Frontal cortex (tissue), 4 donors: ENCODE data around the gene TK1. TPM values are rescaled to one million over a fixed set of nuclear protein-coding genes. Genes with fewer than 3 reads are reported as not detected.
"Not testable (repeated sequence)": the region's sequence is repeated elsewhere in the genome, so short reads cannot be mapped to it uniquely, and the experiment has no call there.

Source experiments
- DNase-seq, 2 donors: peaks; one replicate each; pipeline ENCODE4 v3.0.0; 2012; ENCODE audit warnings: low spot score in 2 of 2
- FAIRE-seq: peaks from 2 replicates; lab custom pipeline; 2012; peaks lifted over from hg19 to GRCh38; lab: Jason Lieb, UNC
- total RNA-seq: library from RNA; depleted of rRNA; stranded (reverse); fragments of >200 nt; gene quantifications from one replicate; pipeline ENCODE4 v1.2.3, GENCODE V29; 2014
- donor health status: control.
- donor health status: control.
- donor health status: control.

The TK1 gene
- 3.7 TPM for total RNA-seq

GRCh38 chr17:78186692-78187595 lies at the start of gene TK1, which contains the start of gene AFMID:
TK1 (minus strand) TSS chr17:78187052; CDS start chr17:78186994, 58 bp downstream.
AFMID (plus strand) TSS chr17:78187362; CDS start chr17:78187371, 9 bp downstream.
- no peak for FAIRE-seq
- DNase-seq = peak; percentile 94 to 99

GRCh38 chr17:78235885-78236284 lies 49.0 kb upstream of the TK1 start:
- DNase-seq = no peak
- FAIRE-seq = no peak

- not testable (repeated sequence) for DNase-seq, FAIRE-seq
Observed at GRCh38 chr17:78235022-78235421, 48.2 kb upstream of the TK1 start.

- DNase-seq (no peak), FAIRE-seq (no peak)
Observed at GRCh38 chr17:78234261-78234865, 47.5 kb upstream of the TK1 start.

- FAIRE-seq = no peak
- DNase-seq = no peak
Observed at GRCh38 chr17:78233678-78234077, 46.8 kb upstream of the TK1 start.

GRCh38 chr17:78232859-78233173 lies 46.0 kb upstream of the TK1 start:
- no peak for FAIRE-seq
- DNase-seq = no peak

GRCh38 chr17:78231991-78232858 lies 45.4 kb upstream of the TK1 start:
- FAIRE-seq (no peak), DNase-seq (no peak)

GRCh38 chr17:78230996-78231935 lies 44.4 kb upstream of the TK1 start, which contains the start of gene TMEM235:
TMEM235 (plus strand) TSS chr17:78231631; CDS start chr17:78232024, 393 bp downstream.
- no peak for FAIRE-seq
- DNase-seq = no peak

- DNase-seq (no peak), FAIRE-seq (no peak)
Observed at GRCh38 chr17:78230252-78230962, 43.6 kb upstream of the TK1 start.

GRCh38 chr17:78228176-78228575 lies 41.3 kb upstream of the TK1 start:
- DNase-seq (no peak), FAIRE-seq (no peak)

- DNase-seq = no peak
- no peak for FAIRE-seq
Observed at GRCh38 chr17:78227455-78227916, 40.6 kb upstream of the TK1 start.

GRCh38 chr17:78226759-78227454 lies 40.1 kb upstream of the TK1 start:
- DNase-seq (no peak), FAIRE-seq (no peak)

GRCh38 chr17:78226055-78226758 lies 39.4 kb upstream of the TK1 start:
- no peak for FAIRE-seq

GRCh38 chr17:78225088-78225865 lies 38.4 kb upstream of the TK1 start:
- FAIRE-seq = no peak

More at GRCh38 chr17:78226055-78226758, 39.4 kb upstream of the TK1 start:
- no peak for DNase-seq

GRCh38 chr17:78224231-78225087 lies 37.6 kb upstream of the TK1 start:
- FAIRE-seq = no peak
- no peak for DNase-seq

More at GRCh38 chr17:78225088-78225865, 38.4 kb upstream of the TK1 start:
- no peak for DNase-seq
